ENCODE results near the gene SMYD3.

The SMYD3 gene

GRCh38 chr1:245915841-245916240 is 591.2 kb downstream of the SMYD3 start:
- TF ChIP-seq, protein P1, sequence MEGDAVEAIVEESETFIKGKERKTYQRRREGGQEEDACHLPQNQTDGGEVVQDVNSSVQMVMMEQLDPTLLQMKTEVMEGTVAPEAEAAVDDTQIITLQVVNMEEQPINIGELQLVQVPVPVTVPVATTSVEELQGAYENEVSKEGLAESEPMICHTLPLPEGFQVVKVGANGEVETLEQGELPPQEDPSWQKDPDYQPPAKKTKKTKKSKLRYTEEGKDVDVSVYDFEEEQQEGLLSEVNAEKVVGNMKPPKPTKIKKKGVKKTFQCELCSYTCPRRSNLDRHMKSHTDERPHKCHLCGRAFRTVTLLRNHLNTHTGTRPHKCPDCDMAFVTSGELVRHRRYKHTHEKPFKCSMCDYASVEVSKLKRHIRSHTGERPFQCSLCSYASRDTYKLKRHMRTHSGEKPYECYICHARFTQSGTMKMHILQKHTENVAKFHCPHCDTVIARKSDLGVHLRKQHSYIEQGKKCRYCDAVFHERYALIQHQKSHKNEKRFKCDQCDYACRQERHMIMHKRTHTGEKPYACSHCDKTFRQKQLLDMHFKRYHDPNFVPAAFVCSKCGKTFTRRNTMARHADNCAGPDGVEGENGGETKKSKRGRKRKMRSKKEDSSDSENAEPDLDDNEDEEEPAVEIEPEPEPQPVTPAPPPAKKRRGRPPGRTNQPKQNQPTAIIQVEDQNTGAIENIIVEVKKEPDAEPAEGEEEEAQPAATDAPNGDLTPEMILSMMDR (conservative IDR thresholded peaks at IDR 0.05; ENCODE audit: low read depth, low read length), result no peak
- DNase-seq (ENCODE audit: low read depth), result no peak

GRCh38 chr1:245915406-245915805 is 591.7 kb downstream of the SMYD3 start:
- DNase-seq (ENCODE audit: low read depth), result no peak
- TF ChIP-seq, protein P1 (conservative IDR thresholded peaks at IDR 0.05; ENCODE audit: low read depth, low read length), result no peak
- H3K4me3 ChIP-seq (ENCODE audit: low read length), result no peak overlapping the region

More at GRCh38 chr1:245915841-245916240, 591.2 kb downstream of the SMYD3 start:
- no peak overlapping the region for H3K4me3 ChIP-seq (ENCODE audit: low read length)

DNA sequence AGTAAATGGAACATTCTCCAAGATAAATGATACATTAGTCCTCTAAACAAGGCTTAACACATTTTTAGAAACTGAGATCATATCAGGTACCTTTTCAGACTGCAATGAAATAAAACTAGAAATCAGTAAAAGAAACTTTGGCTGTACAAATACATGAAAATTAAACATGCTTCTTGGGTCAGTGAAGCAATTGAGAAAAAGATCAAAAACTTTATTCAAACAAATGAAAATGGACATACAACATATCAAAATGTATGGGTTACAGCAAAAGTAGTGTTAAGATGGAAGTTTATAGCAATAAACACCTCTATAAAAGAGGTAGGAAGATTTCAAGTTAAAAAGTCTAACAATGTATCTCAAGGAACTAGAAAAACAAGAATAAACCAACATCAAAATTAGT is 598.5 kb downstream of the SMYD3 start:
- no peak overlapping the region for H3K4me3 ChIP-seq (ENCODE audit: low read length)
- TF ChIP-seq, protein P1 (conservative IDR thresholded peaks at IDR 0.05; ENCODE audit: low read depth, low read length), result no peak
- DNase-seq (ENCODE audit: low read depth), result no peak

DNA sequence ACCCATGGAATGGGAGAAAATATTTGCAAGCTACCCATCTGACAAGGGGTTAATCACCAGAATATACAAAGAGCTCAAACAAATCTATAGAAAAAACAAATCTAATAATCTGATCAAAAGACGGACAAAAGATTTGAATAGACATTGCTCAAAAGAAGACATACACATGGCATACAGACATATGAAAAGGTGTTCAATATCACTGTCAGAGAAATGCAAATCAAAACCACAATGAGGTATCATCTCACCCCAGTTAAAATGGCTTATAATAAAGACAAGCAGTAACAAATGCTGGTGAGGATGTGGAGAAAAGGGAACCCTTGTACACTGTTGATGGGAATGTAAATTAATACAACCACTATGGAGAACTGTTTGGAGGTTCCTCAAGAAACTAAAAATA is 600.9 kb downstream of the SMYD3 start:
- no peak for DNase-seq (ENCODE audit: low read depth)
- TF ChIP-seq, protein P1 (conservative IDR thresholded peaks at IDR 0.05; ENCODE audit: low read depth, low read length), result no peak
- H3K4me3 ChIP-seq (ENCODE audit: low read length), result no peak overlapping the region

DNA sequence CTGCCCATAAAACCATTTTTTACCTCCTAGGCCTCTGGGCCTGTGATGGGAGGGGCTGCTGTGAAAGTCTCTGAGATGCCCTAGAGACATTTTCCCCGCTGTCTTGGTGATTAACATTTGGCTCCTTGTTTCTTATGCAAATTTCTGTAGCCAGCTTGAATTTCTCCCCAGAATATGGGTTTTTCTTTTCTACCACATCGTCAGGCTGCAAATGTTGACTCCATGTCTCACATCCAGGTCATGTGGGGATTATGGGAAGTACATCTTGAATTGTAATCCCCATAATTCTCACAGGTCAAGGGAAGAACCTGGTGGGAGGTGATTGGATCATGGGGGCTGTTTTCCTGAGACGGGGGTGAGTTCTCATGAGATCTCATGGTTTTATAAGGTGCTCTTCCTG is 603.2 kb downstream of the SMYD3 start:
- H3K4me3 ChIP-seq (ENCODE audit: low read length), result no peak overlapping the region
- TF ChIP-seq, protein P1 (conservative IDR thresholded peaks at IDR 0.05; ENCODE audit: low read depth, low read length), result no peak
- no peak for DNase-seq (ENCODE audit: low read depth)

DNA sequence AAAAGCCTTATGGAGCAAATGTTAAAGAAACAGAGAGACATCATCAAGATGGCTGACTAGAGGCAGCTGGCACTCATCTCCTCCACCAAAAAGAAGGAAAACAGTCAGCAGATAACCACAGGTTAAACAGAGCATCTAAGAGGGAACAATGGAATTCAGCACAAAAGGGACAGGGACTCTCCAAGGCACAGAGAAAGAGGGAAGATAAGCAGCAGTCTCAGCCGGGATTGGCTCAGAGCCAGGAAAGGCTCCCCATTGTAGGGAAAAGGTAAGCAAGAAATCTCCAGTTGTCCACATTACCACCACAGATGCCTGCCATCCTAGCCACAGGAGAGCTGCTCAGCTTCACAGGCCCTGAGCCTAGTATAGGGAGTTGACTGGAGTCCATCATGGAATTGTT is 605.5 kb downstream of the SMYD3 start:
- TF ChIP-seq, protein P1 (conservative IDR thresholded peaks at IDR 0.05; ENCODE audit: low read depth, low read length), result no peak
- no peak overlapping the region for H3K4me3 ChIP-seq (ENCODE audit: low read length)
- DNase-seq (ENCODE audit: low read depth), result no peak

DNA sequence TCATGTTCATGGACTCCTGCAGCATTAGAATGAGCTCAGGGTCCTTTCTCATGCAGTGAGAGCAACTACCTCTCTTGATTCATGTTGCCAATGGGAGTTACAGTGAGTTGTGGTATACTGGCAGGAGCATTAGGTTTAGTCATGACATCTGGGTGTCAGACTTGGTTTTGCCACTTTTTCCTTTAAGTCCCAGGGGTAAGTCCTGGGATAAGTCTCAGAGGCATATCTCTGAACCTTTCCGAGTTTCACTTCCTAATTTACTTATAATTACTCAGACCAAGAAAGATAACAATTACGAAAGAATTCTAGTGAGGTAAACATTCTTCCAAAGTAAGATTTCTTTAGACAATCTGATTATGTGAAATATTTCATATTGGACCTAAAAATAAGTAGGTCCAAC is 606.0 kb downstream of the SMYD3 start:
- TF ChIP-seq, protein P1 (conservative IDR thresholded peaks at IDR 0.05; ENCODE audit: low read depth, low read length), result no peak
- DNase-seq (ENCODE audit: low read depth), result no peak
- H3K4me3 ChIP-seq (ENCODE audit: low read length), result no peak overlapping the region
